8988T (cell line): ENCODE measurements around the gene ZFYVE28.
"Not testable (repeated sequence)": the region's sequence is repeated elsewhere in the genome, so short reads cannot be mapped to it uniquely, and the experiment has no call there.

Source experiments
- DNase-seq: peaks from one replicate; pipeline ENCODE4 v3.0.0; 2011

The ZFYVE28 gene

GRCh38 chr4:2388429-2389182 lies 29.8 kb downstream of the ZFYVE28 start:
- DNase-seq = no peak

DNA sequence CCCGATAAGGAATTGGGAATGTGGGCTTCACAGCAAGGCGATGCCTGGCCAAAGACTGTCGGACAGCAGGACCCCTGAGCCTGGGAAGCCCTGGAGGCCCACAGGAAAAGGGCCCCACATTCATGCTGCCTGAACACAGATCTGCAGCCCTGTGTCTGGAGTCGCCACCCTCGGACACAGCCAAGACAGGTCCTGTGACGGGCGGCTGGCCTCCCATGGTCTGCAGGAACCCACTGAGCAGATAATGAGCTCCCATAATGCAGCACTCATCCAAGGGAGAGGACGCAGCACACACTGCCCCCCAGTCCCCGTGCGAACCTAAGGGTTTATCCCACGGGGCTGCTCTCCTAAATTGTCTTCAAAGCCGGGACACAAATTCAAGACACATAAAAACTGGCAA lies 30.6 kb downstream of the ZFYVE28 start:
- no peak for DNase-seq

GRCh38 chr4:2387218-2387617 lies 31.2 kb downstream of the ZFYVE28 start:
- DNase-seq = no peak

DNA sequence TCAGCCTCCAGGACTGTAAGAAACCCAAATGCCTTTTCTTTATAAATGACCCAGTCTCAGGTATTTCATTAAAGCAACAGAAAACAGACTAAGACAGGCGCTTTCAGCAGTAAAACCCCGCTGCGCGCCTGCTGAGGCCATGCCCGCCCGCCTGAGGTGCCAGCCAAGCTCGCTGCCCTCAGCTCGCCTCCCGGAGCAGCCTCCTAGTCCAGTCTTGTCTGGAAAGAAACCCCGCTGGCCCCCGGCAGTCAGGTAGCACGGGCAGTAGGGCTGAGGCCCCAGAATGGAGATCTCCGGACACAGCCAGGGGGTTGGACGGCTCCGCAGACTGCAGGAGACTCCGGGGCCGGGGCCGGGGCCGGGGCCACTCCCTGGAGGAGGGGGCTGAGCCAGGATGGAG lies 31.7 kb downstream of the ZFYVE28 start:
- no peak for DNase-seq

- no peak for DNase-seq
Observed at GRCh38 chr4:2385516-2385915, 32.9 kb downstream of the ZFYVE28 start.

DNA sequence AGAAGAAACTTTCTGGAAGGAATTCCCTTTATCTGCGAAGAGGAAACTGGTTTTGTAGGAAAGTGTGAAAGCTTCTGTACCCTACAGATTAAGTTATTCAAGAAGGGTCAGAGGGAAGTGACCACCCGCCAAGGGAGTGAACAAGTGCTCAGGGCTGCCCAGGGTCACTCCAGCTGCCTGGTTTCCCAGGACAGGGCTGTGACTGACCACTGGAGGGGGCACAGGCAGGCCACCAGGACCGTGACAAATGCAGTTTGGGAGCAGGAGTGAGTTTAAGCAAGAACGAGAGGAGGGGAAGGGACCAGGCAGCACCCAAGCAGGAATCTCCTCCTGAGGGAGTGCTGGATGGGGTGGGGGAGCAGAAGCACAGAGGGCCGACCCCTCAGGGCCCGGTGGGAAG lies 34.2 kb downstream of the ZFYVE28 start:
- no peak for DNase-seq

DNA sequence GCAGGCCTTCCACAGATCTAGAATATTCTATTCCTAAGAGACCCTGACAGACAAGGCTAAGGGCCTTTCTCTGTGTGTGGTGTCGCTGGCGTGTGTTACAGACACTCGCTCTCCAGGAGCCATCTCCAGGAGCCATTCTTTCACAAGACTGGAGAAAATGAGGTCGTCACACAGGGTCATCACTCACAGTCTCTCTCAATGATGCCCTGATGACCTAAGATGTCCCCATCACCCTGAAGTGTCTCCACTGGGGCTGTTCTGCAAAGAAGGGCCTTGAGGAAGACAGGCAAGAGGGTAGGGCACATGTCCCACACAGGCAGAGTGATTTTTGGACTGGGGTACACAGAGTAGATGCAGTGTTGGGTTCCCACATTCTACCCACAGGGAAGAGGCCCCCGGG lies 34.7 kb downstream of the ZFYVE28 start:
- no peak for DNase-seq

DNA sequence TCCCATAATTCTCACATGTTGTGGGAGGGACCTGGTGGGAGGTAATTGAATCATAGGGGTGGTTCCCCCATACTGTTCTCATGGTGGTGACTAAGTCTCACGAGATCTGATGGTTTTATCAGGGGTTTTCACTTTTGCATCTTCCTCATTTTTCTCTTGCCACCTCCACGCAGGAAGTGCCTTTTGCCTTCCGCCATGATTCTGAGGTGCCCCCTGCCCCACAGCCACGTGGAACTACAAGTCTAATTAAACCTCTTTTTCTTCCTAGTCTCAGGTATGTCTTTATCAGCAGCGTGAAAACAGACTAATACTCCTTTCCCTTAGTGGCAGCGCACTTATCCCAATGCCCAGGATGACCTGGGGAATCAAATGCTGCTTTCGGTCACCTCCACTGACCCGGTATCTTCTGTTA lies 35.2 kb downstream of the ZFYVE28 start:
- not testable (repeated sequence) for DNase-seq

GRCh38 chr4:2382769-2383202 lies 35.7 kb downstream of the ZFYVE28 start:
- DNase-seq = not testable (repeated sequence)

DNA sequence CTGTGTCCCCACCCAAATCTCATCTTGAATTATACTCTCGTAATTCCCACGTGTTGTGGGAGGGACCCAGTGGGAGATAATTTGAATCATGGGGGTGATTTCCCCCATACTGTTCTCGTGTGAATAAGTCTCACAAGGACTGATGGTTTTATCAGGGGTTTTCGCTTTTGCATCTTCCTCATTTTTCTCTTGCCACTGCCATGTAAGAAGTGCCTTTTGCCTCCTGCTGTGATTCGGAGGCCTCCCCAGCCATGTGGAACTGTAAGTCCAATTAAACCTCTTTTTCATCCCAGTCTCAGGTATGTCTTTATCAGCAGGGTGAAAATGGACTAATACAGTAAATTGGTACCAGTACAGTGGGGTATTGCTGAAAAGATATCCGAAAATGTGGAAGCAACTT lies 37.9 kb downstream of the ZFYVE28 start:
- DNase-seq = not testable (repeated sequence)

DNA sequence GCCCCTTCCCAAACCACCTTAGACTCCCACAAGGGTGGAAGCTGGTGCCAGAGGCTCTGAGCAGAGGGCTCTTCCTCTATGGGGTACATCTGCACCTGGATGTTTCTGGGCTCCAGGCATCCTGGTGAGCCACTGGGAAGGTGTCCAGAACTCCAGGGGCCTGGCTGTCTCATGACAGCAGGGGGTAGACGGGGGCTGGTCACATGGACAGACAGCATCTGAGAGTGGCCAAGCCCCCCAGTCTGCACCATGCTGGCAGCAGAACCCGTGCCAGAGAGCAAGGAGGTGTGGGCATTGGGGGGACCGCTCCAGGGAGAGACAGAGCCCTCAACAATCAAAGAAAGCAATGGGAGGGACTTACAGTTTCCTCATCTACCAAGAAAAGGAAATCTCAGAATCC lies 39.5 kb downstream of the ZFYVE28 start:
- no peak for DNase-seq

DNA sequence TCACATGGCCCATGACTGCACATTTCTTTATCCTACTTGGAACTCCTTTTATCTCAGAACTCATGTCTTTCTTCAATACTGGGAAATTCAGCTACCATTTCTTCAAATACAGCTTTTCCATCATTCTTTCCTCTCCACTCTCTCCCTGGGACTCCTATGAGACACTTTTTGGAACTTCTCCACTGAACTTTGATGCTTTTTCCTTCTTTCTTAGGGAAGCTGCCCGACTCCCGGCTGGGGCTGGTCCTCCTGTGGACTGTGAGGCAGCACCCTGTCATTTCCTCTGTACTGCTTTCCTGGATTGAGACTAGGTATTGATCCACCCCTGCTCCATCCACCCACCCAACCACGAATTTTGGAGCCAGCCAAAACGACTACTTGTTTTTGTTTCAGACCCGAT lies 40.0 kb downstream of the ZFYVE28 start:
- no peak for DNase-seq

GRCh38 chr4:2377241-2377640 lies 41.2 kb downstream of the ZFYVE28 start:
- DNase-seq = no peak

DNA sequence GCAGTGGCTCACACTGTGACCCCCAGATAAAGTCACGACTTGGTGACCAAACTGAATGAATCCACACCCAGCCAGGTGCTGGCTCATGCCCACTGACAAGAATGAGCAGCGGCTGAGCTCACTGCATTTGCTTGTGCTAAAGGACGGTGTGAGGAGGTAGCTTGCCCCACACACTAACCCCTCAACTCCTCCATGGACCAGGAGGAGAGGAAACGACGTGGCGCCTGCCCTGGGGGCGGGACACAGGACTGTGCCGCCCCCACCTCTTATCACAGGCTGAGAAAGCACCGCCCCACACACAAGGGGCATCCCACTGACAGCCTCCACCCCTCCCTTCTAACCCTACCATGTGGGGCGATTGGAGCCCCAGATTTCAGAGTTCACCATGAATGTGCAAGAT lies 43.0 kb downstream of the ZFYVE28 start:
- DNase-seq = no peak

GRCh38 chr4:2373532-2373931 lies 44.9 kb downstream of the ZFYVE28 start:
- no peak for DNase-seq

DNA sequence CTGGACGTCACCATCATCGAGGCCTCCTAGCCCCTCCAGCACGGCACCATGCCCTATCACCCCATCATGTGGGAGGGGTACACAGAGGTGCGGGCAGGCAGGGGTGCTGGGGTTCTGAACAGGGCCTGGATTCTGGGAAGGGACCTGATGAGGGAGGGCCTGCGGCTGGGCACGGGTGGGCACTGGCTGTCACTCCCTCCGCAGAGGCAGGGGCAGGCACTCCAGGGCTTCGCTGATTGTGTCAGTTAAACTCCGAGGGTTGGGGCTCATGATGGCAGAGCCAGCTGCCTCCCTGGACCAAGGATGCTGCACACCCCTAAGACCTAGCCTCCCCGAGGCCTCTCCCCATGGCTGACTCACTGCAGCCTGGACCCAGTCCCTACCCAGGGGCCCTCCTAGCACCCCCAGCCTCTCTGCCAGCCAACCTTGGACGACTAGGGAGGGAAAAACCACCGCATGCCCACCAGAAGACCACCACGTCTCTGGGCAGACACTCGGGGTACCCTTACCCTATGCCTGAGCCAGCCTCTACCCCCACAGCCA lies 45.9 kb downstream of the ZFYVE28 start:
- DNase-seq = no peak

DNA sequence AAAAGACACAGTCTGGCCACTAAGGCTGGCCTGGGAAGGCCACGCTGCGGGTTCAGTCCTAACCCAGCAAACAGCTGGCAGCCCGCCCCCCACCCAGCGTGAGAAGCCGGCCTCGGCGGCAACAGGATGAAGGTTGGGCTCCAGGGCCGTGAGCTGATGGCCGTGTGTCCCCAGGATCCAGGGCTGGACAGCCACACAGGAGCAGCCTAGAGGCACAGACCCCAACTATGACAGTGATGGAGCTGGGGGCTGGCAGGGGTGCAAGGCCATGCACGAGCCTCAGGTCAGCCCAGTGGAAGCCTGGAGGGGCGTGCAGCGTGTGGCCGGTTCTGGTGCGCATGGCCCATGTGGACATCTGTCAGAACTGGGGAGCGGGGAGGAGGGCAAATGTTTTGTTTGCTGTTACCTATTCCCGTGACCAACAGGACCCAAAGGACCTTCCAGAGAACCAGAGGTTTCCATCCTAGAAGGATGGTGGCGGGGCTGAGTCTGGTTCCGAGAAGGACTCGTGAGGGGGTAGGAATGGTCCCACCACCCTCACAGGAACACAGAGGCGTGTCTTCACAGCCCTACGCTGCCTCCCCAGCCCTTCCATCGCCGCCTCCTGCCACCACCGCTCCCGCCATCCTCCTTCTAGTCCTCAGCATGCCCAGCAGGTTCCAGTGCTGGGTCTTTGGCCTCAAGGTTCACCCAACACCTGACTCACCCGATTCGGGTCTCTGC lies 46.5 kb downstream of the ZFYVE28 start:
- no peak for DNase-seq

GRCh38 chr4:2370597-2371320 lies 47.7 kb downstream of the ZFYVE28 start:
- no peak for DNase-seq

- no peak for DNase-seq
Observed at GRCh38 chr4:2368746-2369437, 49.6 kb downstream of the ZFYVE28 start.

DNA sequence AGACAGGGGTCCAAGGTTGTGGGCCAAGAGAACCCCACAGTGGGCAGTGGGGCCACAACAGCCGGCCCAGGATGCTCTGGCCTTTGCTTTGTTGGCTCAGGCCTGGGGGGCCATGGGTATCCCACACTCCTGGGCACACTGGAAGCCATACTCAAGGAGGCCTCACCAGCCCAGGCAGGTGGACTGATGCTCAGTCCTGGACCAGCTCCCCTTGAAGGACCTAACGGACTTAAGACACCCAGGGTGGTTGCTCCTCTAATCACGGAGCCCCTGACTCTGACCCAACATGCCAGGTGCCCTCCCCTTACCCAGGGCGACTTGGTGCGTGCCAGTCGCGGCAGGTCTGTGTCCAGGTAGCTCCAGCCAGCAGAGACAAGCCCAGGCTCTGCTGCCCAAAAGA lies 50.8 kb downstream of the ZFYVE28 start:
- no peak for DNase-seq

DNA sequence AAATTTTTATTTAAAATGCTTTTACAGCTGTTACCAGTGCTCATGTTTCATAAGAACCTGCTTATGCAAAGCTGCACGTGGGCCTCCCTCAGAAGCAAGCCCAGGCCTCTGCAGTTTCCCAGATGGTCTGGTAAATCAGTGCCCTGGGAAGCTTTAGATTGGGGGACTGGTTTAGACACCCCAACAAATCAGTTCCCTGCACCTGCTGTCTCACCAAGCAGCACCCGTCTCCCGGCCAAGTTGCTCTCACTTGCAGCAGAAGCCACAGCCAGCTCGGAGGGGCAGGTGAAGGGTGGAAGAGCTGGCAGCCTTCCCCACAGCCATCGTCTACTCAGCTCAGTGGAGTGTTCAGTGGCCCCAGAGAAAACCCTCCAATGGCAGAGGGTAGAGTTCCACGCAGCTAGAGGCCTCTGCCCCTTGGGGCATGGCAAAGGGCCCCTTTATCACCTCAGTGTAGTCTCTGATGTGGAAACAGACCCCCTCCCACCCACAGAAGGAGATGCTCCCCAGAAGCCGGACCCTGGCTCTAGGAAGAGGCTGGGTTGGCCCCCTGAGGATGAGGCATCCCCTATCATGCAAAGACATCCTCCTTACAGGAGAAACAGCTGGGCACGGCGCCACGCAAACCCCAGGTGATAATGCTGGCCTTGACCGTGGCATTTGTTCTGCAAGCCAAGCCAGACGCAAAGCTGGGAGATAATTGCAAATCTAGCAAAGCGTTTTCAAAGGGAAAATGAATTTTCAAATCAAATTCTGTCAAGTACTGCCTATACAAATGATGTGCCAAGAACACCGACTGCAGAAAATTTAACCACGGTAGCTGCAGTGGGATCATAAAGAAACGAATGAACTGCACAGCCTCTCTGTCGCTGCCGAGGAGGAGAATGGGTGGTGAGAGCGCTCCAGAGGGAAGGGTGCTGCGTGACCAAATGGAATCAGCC lies 51.9 kb downstream of the ZFYVE28 start:
- DNase-seq = no peak

DNA sequence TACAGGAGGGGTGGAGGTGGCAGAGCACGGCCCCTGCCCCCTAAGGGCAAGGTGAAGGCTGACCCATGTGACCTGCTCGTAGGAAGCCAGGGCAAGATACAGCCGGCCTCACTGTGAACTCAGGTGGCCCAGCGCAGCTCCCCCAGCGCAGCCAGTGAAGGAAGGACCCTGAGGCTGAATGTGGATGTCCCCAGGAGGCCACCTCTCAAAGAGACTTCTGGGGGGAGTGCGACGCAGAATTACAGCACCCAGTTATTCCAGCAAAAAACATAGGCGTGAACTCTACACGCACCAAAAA lies 52.6 kb downstream of the ZFYVE28 start:
- DNase-seq = no peak
